NCI-H128 (cell line): ENCODE data around the gene RAPGEFL1.
"Not testable (repeated sequence)": the region's sequence is repeated elsewhere in the genome, so short reads cannot be mapped to it uniquely, and the experiment has no call there.

ENCODE experiments used
- DNase-seq: peaks from one replicate; lab custom pipeline; 2025; ENCODE audit not compliant: unreplicated experiment; lab: John Stamatoyannopoulos, UW

Gene RAPGEFL1

DNA sequence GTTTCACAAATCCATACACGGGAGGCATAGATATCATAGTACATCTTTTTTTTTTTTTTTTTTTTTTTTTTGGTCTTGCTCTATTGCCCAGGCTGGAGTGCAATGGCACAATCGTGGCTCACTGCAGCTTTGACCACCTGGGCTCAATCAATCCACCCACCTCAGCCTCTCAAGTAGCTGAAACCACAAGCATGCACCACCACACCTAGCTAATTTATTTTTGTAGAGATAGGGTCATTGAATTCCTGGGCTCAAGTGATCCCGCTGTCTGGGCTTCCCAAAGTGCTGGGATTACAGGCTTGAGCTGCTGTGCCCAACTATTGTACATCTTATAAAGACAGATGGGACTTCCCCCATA lies 3.5 kb upstream of the RAPGEFL1 start:
- no peak for DNase-seq

DNA sequence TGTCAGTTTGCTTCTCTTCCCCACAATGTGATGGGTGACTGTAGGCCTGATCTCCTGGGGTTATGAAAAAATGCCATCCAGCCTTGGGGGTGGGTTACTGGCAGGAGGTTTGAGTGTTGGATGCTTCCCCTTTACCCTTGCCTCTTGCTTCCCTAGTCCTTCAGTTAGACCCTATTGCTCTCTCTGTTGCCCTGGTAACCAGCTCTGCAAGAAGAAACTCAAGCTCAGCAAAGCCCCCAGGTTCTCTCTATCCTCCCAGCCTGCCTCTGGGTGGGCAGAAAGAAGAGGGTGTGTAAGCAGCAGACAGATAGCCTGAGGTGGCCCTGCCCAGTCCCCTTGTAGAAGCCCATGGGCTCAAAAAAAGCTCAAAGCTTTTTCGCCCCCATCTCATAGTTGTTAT lies 2.8 kb upstream of the RAPGEFL1 start:
- DNase-seq = no peak

DNA sequence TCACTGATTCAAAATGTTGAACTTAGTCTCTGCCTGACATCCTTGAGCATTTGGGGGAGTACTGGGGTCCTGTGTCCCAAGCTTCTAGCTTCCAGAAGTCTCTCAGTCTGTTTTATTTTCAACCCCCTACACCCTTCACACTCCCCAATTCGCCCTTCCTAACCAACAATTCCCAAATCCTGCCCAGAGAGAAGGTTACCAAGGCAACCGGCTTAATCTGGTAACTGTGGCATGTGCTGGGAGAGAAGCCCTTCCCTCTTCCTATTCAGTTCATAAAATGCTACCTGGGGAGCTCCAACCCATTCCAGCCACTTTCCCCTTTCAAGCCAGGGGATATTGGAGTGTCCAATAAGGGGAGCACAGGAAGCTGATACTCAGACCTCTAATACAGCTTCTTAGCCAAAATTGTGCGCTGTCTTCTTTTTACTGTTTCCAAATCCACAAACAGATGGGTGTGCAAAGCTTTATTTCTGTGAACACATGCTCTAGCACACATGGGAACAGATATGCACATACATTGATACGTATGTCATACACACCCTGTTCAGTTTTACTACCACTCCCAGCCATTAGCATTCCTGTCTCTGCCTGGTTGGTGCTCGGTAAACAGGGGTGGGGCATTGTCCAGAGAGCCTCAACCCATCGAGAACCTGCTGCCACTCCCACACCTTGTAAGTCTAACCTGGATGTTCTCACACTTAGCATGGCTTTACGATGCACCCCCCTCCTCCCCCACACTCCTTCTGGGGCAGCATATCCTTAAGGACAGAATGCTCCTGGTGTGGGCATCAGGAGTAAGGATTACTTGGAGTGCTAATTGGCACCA lies 1.1 kb upstream of the RAPGEFL1 start:
- DNase-seq = no peak

DNA sequence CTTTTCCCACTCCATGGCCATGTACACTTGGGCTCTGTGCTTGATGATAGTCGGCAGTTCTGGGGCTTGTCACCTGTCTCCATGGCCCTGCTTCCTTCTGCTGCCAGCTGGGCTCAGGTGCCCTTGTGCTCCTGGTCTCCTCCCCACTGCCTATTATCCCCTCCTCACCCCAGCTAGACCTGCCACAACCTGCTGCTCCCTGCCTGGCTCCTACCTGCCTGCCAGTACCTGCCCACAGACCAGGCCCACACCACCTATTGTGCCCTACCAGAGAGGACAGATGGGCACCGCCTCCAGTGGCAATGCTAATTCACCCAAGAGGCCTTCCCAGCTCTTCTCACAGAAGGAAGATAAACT lies 538 bp upstream of the RAPGEFL1 start:
- DNase-seq = no peak

DNA sequence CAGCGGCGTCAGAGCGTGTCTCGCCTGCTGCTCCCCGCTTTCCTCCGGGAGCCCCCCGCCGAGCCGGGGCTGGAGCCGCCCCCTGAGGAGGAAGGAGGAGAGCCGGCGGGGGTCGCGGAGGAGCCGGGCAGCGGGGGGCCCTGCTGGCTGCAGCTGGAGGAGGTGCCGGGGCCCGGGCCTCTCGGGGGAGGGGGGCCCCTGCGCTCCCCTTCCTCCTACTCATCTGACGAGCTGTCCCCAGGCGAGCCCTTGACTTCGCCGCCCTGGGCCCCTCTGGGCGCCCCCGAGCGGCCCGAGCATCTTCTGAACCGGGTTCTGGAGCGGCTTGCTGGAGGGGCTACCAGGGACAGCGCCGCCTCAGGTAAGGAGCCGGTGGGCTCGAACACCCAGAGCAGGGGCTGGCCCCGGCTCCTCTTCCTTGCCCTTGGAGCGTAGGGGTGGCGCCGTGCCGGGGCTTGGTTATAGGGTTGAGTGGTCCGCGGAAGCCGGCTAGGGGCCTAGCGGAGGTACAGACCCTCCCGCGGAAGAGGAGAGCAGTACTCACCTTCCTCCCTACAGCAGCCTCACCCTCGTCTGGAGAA lies 841 bp downstream of the RAPGEFL1 start:
- no peak for DNase-seq

DNA sequence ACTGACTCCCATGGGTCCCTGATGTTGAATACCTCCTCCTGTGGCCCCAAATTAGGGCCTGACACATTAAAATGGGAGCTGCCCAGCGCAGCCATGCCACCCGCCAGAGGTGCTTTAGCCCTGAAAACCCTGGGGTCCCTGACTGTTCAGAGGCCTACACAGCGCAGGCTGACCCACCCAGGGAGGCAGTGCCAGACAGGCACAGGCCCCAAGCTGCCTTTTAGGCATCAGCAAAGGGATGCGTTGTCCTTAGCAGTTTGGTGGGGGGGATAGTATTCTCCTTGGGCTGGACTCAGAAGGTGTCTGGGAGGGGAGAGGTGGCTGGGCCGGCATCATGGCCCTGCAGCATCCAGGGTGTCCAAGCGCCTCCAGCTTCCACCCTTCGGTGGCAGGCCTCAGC lies 1.4 kb downstream of the RAPGEFL1 start:
- no peak for DNase-seq

DNA sequence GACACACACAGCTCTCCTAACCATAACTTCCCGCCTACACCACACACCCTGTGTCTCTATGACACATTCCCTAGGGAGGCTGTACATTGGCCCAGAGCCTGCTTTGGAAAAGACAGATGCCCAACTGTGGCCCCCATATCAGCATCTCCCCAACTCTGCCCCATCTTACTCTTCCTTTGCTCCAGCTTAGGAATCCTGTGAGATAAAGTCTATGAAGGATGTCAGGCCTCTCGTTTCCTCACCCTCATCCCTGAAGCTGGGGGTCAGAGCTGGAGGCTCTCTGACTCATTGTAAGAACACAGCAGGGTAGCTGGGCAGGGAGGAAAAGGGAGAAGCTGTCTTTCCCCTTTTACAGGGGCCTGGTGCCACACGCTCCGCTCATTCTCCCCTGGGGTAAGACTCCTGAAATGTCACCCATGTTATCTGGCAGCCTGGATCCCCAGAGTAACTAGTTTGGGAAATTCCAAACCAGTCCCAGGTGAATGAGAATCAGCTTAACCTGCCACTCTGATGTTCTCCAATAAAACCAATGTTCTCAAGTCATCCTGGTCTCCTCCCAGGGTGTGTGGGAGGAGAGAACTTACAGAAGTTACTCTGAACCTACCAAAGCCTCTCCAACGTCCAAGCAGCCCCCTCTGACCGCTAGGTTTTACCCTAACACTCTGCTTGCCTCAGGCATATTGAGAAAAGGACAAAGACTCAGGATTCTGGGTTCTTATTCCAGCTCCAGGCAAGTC lies 2.8 kb downstream of the RAPGEFL1 start:
- DNase-seq = no peak

DNA sequence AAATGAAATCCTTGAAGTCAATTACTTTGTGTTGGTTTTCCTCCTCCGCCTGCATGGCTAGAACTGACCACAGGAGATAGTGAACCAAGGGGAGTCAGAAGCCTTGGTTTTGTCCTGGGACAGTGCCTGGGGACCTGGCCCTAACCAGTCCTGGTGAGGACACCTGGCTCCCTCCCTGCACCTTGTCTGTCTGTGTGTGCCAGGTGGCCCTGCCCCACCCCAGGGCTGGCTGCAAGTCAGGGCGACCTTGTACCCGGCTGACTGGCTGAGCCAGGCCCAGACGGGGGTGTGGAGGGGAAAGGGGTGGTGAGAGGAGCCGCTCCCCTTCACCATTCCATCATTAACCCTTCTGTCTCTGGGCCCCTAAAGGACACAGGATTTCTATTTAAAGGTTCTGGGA lies 3.4 kb downstream of the RAPGEFL1 start:
- no peak for DNase-seq

DNA sequence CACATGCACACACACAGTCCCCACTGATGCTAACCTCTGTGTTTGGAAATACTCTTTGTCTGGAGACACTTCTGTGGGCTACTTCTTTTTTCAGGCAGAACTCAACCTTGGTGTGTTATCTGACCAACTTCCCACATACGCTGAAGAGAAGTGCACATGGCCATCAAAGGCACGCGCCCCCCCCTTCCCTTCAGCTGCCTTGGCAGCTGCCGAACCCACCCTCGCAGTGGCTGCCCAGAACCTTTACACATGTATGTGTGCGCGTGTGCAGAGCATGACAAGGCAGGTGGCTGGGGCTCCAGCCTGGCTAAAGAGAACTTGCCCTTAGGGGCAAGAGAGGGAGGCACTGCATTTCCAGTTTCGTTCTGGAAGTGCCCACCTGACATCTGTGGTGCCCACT lies 3.9 kb downstream of the RAPGEFL1 start:
- DNase-seq = no peak

DNA sequence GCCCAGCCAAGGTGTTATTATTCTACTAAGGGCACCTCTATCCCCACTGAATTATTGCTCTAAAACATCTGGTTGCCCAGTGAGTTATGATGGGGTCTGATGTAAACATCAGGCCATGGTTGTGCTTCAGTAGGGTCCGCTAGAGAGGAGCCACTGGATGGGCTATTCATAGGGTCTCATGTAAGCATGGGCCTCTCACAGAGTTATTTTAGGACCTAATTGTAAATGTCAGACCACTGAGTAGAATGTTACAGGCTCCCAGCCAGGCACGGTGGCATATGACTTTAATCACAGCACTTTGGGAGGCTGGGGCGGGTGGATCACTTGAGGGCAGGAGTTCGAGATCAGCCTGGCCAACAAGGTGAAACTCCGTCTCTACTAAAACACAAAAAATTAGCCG lies 5.3 kb downstream of the RAPGEFL1 start:
- DNase-seq = no peak

DNA sequence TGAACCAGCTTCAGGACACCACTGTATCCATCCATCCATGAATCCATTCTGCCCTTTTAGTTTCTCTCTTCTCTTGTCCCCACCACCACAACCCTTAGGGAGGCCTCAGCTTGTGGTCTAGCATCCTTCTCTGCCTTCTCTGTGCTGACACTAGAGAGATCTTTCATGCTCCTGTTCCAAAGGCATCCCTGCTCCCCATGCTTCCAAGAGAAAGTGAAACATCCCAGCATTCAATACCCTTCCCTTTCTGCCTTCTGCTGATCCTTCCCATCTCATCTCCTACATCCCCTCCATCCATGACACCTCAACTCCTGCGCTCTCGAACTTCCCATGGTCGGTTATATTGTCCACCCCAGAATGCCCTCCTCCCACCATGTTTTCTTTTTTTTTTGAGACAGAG lies 10.0 kb downstream of the RAPGEFL1 start:
- DNase-seq = no peak

DNA sequence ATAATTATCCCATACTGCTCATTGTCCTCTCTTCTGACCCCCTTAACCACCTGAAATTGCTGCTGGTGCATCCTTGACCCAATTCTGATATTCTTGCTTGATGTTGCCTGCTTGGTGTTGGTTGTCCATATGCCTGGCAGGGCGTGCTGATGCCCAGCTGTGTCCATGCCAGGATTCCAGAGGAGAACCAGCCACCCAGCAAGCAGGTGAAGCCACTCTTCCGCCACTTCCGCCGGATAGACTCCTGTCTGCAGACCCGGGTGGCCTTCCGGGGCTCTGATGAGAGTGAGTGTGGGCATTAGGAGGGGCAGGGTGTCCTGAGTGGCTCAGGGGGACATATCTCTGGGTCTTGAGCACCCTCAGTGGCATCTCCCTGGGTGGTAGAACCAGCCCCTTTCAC lies 11.4 kb downstream of the RAPGEFL1 start:
- DNase-seq = no peak

DNA sequence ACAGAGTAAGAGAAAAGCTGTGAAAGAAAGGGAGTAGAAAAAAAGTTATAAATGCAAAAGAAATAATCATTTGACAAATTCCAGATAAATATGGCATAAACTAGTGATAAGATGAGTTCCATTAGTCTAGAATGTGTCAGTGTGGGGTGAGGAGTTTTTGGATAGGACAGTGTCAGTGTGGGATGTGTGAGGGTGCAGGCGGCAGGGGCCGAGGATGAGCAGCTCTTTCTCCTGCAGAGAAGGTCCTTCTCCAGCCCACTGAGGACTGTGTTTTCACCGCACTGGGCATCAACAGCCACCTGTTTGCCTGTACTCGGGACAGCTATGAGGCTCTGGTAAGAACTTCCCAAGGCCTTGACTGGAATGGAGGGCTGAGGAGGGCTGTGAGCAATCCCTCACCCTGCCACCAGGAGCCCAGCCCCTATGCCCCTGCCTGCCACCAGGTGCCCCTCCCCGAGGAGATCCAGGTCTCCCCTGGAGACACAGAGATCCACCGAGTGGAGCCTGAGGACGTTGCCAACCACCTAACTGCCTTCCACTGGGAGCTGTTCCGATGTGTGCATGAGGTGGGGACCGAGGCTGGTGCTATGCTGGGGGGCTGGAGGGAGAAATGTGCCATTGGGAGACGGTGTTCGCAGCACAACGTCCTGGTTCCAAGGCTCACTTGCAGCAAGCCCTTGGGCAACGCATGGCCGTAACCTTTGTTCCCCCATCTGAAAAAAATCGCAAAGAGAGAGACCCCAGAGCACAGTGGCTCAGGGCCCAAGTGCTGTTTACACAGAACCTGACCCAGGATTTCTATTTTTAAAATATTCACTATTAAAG lies 13.1 kb downstream of the RAPGEFL1 start:
- no peak for DNase-seq

DNA sequence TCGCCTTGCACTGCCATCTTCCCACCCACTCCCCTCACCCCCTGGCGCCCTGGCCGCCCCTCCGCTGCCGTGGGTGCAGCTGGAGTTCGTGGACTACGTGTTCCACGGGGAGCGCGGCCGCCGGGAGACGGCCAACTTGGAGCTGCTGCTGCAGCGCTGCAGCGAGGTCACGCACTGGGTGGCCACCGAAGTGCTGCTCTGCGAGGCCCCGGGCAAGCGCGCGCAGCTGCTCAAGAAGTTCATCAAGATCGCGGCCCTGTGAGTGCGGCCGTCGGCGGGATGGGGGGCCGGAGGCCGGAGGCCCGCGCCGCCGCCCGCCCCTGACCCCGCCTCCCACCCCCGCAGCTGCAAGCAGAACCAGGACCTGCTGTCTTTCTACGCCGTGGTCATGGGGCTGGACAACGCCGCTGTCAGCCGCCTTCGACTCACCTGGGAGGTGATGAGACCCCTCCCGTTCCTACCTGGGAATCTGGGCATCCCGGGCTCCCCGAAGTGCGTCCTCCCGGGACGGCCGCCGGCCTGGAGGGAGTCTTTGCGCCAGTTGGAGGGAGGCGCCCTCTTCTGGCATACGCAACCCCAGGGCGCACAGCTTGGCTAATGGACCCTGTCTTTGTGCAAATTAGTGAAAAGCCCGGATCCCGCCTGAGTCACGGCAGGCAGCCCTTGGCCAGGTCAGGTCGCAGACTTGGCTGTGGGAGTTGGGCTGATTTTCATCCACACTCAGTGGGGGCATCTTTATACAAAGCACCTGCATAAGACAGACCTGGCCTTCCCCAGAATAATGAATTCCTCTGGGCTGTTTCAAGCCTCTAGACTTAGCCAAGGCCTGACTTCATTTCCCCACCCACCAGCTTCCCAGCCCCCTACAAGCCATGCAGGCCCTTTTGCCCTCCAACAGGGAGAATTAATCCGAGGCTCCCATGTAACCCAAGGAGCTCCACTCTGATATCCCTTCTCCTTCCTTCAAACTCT lies 14.3 kb downstream of the RAPGEFL1 start:
- peak; percentile 13 for DNase-seq

DNA sequence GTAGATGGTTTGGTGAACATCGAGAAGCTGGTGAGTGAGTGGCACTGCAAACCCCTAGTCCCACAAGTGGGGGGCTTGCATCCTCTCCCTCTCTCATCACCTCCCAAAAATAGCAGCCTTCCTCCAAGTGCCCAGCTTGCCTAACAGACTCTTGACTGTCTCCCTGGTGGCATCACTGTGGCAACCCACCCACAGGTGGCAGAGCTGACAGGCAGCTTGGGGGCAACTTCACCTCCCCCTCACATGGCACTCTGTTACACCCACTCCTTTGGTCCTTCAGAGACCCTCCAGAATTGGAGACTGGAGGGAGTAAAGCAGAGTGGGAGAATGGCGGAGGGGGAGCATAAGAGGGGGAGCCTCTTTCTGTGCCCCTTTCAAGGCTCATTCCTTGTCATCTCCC lies 15.7 kb downstream of the RAPGEFL1 start:
- no peak for DNase-seq

DNA sequence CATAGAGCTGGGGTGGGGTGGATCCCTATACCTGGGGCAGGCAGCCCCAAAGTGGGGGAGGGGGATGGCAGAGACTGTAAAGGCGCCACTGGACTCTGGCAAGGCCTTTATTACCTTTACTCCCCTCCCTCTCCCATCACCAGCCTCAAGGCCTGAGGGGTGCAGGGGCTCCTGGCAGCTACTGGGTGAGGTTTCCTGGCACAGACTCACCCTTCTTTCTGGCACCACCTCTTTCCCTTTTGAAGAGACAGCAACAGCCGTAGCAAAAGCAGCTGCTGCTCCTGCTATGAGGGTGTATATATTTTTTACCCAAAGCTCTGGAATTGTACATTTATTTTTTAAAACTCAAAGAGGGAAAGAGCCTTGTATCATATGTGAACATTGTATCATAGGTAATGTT lies 17.6 kb downstream of the RAPGEFL1 start:
- no peak for DNase-seq

DNA sequence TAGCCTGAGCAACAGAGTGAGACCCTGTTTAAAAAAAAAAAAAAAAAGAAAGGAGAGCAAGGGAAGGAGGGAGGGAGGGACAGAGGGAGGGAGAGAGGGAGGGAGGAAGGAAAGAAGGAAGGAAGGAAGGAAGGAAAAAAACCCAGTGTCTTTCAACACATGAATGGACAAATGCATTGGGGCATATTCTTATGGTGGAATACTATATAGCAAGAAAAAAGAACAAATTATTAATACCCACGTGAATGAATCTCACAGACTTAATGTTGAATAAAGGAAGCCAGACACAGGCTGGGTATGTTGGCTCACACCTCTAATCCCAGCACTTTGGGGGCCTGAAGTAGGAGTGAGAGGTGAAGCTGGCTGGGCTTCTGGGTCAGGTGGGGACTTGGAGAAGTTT lies 20.3 kb downstream of the RAPGEFL1 start:
- DNase-seq = no peak

DNA sequence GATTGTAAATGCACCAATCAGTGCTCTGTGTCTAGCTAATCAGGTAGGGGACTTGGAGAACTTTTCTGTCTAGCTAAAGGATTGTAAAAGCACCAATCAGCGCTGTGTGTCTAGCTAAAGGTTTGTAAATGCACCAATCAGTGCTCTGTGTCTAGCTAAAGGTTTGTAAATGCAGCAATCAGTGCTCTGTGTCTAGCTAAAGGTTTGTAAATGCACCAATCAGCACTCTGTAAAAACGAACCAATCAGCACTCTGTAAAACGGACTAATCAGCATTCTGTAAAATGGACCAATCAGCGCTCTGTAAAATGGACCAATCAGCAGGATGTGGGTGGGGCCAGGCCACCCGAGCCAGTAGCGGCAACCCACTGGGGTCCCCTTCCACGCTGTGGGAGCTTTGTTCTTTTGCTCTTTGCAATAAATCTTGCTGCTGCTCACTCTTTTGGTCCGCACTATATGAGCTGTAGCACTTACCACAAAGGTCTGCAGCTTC lies 20.7 kb downstream of the RAPGEFL1 start:
- not testable (repeated sequence) for DNase-seq

DNA sequence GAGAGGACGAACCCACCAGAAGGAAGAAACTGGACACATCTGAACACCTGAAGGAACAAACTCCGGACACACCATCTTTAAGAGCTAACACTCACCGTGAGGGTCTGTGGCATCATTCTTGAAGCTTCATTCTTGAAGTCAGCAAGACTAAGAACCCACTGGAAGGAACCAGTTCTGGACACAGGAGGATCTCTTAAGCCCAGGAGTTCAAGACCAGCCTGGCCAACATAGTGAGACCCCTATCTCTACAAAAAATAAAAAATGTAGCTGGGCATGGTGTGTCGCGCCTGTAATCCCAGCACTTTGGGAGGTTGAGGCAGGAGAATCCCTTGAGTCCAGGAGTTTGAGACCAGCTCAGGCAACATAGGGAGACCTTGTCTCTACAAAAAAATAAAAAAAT lies 21.3 kb downstream of the RAPGEFL1 start:
- no peak for DNase-seq

DNA sequence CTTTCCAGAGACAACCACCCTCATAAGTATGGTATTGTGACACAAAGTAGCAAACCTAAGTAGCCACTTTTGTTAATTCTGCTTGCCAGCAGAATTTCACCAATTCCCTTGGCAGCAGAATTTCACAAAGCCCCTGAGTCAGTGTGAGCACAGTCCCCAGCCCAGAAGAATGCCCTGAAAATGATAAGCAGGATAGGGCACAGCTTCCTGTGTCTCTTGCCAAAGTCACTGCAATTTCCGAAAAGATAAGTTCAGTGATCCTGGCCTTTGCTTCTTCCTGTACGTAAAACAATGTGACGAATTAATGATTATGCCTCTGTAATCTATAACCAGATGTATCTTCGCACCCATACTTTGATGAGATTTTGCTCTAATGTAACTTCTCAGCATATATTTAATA lies 25.9 kb downstream of the RAPGEFL1 start:
- no peak for DNase-seq
